Right lobe of liver (tissue), 4 donors: Measurements from ENCODE around the gene ACBD6.

ENCODE experiments used
- CTCF ChIP-seq, 4 donors: fragments of 200-600 bp in 3 of 4; fragments of 450-650 bp in 1 of 4; IDR thresholded peaks; one replicate each; pipeline versions ENCODE4 v1.5.1 to v1.8.0; 2016 to 2022; ENCODE audit warnings: antibody characterized with exemption in 4 of 4, mild to moderate bottlenecking in 2 of 4
- POLR2A ChIP-seq: fragments of 450-650 bp; IDR thresholded peaks from one replicate; pipeline ENCODE4 v1.6.1; 2017; ENCODE audit warnings: antibody characterized with exemption, mild to moderate bottlenecking
- donor health status: DM: no; HTN: no; CAD: no.
- donor health status: DM: no; HTN: no; CAD: no.
- donor health status: DM: no; HTN: yes; CAD: no.

- no peak for TF ChIP-seq CTCF (IDR thresholded peaks at IDR 0.05)
- TF ChIP-seq POLR2A: no peak
Measured at GRCh38 chr1:180503280-180503862, 994 bp upstream of the ACBD6 start.
